ENCODE results near the gene SEPSECS.

The SEPSECS gene

DNA sequence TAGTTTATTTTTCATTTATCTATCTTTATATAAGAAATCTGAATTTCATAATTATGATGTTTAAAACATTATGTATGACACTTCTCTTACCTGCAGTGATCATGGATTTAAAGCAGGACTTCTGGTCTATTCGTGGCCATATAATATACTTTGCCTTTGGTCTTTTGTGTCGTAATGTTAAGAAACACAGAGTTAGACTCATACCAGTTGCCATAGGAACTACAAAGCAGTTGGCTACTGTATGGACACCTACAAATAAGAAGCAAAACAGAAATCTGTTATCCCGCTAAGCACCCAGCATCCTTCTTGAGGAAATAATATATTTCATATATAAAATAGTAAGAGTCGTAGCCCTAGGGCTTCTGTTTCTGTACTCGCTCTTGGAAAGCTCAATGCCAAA, 4.3 kb downstream of the SEPSECS start:
- no peak for DNase-seq (ENCODE audit: low read depth)

DNA sequence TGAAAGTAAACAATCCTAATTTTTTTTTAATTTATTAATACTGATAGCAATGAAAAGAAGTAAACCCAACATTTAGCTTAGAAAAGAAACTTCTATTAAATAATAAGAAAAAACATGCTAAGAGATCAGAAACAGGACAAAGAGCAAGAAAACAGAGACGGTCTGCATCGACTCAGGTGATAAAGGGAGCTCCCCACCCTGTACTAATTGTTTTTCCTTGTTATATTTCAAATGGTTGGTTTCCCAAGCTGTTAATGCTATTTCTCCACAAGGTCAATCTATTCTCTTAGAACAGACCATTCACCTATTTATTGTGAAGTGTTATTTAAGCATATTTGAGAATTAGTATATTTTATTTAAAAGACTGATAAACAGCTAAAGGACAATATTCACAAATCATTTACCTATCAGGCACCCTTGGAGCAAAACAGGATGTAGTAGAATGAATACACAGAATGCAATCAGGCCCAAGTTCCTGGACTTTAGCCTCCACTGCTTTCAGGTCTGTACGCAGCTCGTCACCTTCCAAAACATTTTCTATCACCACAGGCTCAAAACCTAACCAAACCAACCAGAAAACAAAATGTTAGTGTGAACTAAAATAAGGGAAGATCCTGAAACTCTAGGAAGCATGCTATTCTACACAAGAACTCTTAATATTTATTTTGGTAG, 5.5 kb downstream of the SEPSECS start:
- DNase-seq (ENCODE audit: low read depth) = no peak

DNA sequence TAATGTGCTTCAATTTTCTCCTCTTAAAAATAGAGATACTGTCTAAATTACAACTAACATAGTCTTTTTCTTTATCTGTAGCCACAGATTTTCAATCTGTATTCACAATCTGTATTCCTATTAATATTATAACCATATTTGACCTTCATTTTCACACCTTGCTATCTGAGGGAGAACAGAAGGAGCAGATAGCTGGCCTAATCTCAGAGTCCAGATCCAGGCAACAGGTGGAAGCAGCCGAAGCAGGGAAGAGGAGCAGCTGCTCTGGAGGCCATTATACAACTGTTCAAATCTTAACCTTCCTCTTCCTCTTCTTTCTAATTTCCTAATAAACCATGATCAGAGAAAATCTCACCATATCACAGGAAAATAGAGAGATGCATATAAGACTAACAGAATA, 14.2 kb downstream of the SEPSECS start:
- no peak for DNase-seq (ENCODE audit: low read depth)

DNA sequence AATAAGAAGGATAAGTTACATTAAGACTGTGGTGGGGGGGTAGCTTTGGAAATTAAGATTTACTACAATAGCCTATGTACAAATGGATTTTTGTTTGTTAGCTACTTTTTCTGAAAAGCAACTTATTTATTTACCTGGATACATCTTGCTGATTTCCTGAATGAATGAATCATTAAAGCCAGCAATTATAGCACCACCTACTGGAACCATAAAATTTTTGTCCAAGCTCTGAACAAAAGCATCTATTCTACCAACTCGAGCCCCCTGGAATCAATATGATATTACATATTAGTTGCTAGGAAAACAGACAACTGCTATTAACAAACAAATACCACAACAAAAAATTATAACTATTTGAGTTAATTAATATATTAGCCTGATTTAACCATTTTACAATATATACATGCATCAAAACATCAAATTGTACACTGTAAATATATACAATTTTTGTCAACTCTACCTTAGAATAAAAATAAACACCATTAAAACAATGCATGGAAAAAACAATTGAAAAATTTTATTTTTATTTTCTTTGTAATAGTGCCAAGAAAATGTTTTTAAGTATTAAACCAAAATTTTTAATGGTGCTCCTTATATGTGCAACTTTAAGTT, 15.3 kb downstream of the SEPSECS start:
- DNase-seq (ENCODE audit: low read depth) = no peak

DNA sequence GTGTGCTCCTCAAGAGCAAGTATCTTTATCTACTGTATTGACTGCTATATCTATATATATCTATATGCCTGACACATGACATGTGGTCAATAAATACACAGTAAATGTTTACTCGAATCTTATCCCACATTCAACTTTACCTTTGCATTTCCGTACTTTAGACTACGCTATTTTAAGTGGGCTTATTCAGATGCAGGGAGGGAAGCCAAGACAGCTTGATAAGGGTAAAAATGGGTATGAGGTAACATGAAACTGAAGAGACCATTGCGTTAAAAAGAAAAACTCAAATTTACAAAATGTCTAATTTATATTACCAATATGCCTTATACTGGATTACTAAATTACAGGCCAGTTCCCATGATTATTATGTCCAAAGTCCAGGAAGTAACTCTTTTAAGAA, 17.8 kb downstream of the SEPSECS start:
- DNase-seq (ENCODE audit: low read depth) = no peak

DNA sequence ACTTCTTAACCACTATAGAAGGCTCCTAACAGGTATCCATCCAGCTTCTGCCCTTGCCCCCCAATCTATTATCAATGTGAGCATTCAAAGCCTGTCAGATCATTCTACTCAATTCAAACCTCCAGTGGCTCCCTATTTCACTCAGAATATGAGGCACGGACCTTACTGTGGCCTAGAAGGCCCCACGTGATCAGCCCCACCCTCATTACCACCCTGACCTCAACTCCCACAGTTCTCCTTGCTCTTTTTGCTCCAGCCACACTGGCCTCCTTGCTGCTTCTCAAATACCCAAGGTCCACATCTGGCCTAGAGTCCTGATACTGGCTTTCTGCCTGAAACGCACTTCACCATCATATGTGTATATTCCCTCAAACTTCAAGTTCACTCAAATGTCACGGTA, 18.7 kb downstream of the SEPSECS start:
- DNase-seq (ENCODE audit: low read depth) = no peak

DNA sequence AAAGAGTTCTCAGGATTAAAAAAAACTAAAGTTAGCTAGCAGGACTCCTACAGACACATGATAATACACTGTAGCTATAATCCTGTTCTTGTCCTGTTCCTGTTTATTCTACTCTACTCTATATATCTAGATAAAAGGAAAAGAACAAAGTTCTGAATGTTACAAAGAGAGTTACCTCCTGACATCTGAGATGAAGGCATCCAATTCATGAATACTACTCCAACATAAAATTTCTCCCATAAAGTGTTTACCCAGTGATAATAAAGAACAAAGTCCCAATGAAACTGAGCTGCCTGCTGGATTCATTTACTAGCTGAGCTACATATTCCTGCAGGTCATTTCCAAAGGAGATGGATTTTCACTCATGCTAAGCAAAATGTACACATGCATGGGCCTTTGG, 27.1 kb downstream of the SEPSECS start:
- DNase-seq (ENCODE audit: low read depth) = no peak

DNA sequence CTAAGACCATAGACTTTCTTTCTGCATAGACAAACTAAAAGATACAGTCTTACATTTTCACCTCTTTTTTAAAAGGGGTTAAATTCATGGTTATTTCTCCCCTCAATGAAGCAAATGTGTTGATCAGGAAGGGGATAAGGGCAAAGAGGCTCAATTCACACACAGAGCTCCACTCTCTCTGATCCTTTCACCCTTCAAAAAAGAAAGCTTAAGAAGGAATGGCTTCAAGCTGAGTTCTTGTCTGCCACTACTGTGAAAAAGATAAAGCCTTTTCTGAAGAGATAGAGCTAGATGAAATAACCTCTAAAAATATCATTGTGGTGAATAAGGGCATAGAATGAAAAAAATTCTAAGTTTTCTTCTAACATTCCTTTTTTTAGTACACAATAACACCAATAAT, 28.3 kb downstream of the SEPSECS start:
- DNase-seq (ENCODE audit: low read depth) = no peak

DNA sequence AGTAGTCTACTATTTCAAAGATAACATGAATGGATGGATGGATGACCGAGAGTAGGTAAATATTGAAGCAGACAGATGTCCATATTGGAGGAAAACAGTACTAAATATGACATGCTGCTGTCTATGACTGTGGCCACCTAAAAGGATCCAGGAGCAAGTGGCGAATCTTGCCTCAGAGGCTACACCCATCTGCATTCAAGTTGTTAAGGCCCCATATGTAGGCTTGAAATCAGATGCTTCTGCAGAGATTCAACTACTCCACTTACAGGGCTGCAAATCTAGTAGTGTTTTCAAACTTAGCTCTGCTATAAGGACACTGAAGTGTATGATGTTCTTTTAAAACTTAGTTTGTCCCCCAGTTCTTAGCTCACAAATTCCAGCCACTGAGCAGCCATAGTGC, 28.9 kb downstream of the SEPSECS start:
- DNase-seq (ENCODE audit: low read depth) = no peak

DNA sequence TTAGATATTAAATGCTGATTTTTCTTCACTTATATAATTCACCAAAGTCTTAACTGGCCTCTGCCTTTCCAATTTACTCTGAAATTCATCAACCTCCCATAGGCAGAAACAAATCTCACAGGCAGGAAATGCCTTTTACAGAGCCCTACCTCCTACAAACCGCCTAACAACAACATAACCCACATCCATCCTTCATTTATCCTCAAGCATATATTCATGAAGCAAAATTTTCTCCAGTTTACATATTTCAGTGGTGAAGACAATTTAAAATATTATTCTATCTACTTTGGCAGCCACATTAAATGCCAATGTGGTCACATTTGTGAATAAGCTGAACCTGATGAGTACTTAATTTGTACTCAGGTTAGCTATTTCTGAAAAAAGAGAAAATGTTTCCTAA, 30.3 kb downstream of the SEPSECS start:
- DNase-seq (ENCODE audit: low read depth) = no peak

DNA sequence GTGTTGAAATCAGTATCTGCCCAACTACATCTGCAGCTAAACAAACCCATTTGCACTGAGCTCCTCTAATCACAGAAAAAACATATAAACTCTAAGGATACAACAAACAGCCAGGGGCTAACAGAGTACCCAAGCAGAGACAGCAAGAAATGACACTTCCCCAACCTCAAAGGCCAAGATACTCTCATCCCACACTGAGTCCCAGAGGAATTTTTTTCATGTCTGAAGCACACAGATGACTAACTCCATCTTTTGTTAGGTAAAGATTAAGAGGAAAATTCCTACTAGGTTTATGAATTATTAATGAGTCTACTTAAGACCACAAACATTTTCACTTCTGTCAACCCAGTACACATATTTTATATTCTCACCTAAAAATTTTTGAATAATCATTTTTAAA, 31.6 kb downstream of the SEPSECS start:
- no peak for DNase-seq (ENCODE audit: low read depth)

DNA sequence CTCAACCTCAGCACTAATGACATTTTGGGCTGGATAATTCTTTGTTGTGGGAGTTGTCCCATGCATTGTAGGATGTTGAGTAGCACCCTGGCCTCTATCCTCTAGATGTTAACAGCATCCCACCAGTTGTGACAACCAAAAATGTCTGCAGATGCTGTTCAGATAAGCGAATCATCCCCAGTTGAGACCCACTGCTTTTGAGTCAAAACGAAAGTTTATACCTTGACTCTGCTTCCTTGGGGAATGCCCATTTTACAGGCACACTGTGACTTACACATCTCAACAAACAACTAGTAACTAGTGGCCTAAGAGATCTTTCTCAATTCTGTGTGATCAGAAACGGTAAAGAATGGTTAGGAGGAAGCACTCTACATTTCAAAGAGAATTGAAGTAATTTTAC, 37.0 kb downstream of the SEPSECS start:
- no peak for DNase-seq (ENCODE audit: low read depth)

DNA sequence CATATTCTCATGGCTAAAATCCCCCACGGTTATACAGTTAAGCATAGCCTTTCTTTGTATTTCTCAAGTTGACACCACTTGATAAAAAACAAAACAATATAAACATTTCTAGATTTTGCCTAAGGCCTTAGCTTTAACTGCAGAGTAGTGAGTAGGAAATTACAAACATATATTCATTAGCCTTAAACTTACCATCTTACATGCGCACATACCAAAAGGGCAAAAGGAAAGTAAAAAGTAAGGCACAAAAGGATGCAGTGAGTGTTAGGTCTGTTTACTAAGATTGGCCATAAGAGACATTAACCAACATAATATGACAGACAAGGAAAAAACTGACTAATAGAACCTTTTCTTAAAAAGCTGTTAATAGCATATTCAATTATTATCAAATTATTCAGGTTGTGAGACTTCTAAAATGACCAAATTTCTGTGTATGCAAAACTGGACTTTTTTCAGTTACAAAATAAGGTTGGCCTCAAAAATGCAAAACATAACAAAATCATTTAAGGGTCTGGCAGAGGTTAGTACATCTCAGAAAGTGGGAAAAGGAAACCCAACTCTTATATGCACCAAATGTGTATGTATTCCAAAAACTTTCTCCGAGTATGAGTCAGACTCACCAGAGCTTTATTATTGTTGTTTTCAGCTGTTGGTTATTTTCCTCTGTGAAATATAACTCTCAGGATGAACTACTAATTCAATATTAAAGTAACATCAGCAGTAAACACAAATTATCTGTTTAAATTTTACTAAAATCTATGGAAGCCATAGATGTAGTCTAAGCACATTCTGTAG, 39.9 kb downstream of the SEPSECS start:
- DNase-seq (ENCODE audit: low read depth) = no peak

DNA sequence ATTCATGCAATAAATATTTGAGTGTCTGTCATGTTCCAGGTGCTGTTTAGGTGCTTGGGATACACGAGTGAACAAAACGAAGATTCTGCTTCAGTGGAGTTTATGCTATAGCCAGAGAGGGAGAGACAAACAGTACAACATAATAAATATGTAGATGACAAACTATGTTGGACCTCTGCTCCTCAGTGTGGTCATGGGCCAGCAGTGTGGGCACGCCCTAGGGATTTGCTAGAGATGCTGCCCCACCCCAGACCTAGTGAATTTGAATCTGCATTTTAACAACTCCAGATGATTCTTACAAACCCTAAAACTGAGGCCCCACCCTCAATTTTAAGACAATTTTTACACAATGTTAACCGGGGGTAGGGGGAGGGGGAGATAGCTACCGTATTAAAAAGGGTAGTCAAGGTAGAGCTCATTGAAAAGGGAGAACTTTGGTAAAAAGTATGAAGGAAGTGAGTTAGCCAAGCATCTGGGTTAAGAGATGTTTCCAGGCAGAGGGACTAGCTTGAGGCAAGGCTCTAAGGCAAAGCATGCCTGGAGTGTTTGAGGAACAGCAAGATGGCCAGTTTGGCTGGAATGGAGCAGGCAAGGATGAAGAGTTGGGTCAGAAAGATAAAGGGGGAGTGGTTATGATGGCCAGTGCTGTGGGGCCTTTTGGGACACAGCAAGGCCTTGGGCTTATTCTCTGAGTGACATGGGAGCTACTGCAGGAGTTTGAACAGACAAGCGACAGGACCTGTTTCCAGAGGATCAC, 42.4 kb downstream of the SEPSECS start:
- no peak for DNase-seq (ENCODE audit: low read depth)

DNA sequence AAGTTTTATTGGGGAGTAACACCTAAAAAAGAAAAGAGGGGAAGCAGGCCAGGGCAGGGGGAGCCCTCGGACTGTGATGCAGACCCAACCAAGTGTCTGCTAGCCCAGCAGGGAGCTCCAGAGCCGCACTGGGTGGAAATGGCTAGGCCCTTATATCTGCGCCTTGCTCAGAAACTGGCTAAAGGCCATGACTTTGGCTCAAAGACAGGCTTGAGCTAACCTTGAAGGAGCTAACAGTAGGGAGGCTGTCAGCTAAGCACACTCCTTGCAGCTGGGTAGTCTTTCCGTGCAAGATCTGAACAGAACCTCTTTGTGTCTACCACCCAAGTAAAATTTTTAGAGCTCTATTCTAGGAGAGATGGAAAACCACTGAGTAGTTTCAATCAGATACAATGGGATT, 43.0 kb downstream of the SEPSECS start:
- DNase-seq (ENCODE audit: low read depth) = no peak

DNA sequence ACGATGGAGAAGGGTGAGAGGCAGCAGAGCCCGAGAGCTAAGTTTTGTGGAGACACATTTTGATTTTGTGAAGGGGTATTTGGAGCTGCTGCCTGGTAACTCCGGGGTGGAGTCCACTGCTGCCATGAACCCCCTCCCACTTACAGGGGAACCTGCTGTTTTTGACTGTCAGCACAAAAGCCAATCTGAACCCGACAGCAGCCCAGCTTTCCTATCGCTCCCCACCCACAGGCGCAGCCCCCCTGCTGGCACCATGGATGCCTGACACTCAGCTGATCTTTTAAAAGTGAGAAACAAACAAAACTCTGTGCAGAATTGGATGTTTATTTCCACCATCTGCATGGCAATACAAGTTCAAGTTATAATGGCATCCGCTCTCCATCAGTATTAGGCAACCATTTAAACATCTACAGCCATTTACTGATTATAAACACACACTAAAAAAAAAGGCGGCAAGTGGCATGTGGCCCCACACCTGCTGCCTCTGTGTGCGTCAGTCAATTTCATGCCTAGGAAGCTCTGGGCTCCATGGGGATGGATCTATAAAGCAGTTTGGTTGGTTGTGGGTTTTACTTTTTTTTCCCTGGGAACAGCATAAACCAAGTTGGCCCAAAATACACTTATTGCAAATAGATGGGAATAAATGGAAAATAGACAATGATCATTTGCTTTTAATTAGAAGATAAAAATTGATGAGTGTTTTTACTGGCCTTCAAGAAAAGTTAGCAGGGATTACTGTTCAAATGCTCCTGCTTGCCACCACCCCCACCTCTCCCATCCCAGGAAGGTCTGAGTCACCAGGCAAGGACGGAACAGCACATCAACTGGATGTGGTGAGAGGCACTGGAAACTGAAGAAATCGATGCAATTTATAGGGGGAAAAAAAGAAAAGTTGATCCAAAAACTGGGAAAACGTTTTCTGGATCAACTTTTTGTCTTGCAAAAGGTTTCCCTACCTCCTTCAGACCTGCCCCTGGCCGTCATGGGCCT, 46.0 kb downstream of the SEPSECS start:
- DNase-seq (ENCODE audit: low read depth) = no peak

DNA sequence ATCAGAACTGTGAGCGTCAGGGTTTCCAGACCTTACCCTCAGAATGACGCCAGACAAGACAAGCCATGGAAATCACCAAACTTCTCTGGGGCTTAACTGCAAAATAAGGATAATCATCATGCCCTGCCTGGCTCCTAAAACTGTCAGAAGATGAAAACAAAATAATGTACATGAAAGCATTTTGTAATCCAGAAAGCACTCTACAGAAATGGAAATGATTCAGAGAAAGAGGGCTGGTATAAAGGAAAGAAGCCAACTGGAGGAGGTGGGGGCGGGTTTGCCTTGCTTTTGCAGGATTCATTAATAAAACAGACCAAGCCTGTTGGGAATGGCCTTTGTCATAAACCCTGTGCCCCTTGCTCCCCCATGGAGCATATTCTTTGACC, 47.3 kb downstream of the SEPSECS start:
- DNase-seq (ENCODE audit: low read depth) = no peak

DNA sequence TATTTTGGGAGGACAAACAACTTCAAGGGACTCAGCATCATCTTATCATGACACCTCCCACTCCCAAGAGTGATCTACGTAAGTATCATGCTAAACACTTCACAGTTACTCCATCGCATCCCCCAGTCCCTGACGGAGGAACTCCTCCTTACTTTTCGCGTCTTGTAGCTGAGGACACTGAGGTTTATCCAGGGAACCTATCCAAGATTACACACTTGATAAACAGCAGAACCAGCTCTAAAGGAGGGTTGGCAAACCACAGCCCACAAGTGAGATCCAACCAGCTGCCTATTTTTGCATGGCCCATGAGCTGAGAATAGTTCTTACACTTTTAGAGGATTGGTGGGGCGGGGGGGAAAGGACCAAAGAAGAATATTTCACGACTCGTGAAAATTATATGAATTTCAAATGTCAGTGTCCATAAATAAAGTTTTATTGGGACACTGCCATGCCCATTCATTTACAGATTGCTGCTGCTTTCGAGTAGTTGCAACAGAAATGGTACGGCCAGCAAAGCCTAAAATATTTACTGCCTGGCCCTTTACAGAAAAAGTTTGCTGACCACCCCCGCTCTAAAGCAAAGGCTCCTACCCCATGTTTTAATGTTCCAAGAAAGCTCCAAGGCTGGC, 47.8 kb downstream of the SEPSECS start:
- no peak for DNase-seq (ENCODE audit: low read depth)

DNA sequence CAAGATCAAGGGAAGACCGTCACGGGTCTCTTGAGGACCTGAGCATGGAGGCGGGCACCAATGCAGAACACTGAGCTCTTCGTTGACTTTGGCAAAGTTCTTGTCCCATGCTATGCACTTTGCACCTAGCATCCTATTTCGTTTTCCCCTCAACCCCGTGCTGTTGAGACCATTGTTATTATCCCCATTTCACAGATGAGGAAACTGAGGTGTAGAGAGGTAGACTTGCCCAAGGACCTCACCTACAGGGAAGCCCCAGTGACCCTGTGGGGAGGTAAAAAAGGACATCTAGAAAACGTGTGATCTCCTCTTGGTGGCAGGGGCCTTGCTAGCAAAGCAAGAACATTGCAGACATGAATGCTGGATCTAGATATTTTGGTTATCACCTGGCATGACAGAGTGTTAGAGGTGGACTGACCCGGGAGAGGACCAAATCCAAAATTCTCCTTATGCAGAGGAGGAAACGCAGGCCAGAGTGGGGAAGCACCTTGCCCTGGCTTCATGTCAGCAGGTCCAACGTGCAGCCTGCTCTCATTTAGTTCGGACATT, 48.5 kb downstream of the SEPSECS start:
- DNase-seq (ENCODE audit: low read depth) = no peak

DNA sequence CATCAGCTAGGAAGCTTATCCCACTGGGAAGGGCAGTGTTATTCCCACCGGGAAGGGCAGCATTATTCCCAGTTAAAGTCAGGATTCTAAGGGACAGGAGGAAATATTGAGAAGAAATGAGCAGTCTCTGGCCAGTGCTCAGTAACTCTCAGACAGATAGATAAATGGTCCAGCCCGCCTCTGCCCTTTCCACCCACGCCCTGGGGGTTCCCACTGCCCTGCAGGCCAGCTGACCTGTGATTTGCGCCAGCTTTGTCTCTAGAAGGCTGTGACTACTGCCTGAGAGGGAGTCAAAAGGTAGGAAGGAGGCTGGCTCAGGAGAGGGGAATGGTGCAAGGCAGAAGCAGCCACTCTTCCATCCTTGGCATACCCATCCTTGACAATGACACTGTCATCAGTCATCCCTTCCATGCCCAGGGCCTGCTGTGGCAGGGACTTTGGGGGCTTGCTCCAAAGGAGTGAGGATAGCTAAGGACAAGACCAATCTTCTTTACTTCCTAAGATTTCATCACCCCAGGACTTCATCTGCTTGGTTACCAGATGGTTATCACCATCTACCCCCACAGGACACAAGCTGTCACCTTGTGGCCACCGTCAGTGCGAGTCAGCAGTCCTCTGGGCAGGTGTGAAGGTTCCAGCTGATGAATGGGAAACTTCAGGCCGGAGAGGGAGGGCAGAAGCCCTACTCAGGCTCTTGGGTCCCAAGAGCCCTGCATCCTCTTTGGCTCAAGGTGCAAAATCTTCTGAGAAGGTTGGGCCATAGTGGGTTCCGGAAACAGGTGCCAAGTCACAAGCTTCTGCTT, 49.5 kb downstream of the SEPSECS start:
- no peak for DNase-seq (ENCODE audit: low read depth)

Data from stimulated activated CD8-positive, alpha-beta memory T cell treated with anti-CD3 and anti-CD28 coated beads, Interleukin-7, amount 100 ng/mL, for 24 hours (primary cell).